ENCODE measurements around the gene LSAMP.

DNA sequence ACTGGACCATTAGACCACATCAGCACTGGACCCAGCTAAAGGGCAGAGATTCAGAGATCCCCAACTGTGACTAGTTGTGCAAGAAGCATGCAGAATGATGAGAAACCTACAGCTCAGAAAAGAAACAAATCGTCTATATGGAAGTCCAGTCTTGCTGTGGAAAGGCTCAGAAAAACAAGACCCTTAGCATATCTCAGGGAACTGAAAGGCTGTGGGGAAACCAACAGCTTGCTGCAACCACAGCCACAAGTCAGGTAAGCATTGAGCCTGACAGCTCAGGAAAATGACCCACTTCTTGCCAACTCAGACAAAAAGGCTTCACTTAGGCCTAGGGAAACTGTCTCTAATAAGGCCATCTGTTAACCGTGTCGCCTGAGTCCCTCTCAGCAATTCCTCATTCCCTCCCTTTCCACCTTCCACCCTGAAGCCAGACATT lies 145.6 kb downstream of the LSAMP start:
- TF ChIP-seq POLR2A (IDR thresholded peaks at IDR 0.05) (no peak), POLR2AphosphoS5 (IDR thresholded peaks at IDR 0.05) (no peak)
- TF ChIP-seq, protein P1, sequence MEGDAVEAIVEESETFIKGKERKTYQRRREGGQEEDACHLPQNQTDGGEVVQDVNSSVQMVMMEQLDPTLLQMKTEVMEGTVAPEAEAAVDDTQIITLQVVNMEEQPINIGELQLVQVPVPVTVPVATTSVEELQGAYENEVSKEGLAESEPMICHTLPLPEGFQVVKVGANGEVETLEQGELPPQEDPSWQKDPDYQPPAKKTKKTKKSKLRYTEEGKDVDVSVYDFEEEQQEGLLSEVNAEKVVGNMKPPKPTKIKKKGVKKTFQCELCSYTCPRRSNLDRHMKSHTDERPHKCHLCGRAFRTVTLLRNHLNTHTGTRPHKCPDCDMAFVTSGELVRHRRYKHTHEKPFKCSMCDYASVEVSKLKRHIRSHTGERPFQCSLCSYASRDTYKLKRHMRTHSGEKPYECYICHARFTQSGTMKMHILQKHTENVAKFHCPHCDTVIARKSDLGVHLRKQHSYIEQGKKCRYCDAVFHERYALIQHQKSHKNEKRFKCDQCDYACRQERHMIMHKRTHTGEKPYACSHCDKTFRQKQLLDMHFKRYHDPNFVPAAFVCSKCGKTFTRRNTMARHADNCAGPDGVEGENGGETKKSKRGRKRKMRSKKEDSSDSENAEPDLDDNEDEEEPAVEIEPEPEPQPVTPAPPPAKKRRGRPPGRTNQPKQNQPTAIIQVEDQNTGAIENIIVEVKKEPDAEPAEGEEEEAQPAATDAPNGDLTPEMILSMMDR (IDR thresholded peaks at IDR 0.05), result no peak
